ENCODE measurements around the gene FAM227B.
"Not testable (repeated sequence)": the region's sequence is repeated elsewhere in the genome, so short reads cannot be mapped to it uniquely, and the experiment has no call there.

The FAM227B gene

GRCh38 chr15:49492830-49493229 lies 127.8 kb downstream of the FAM227B start:
- no peak overlapping the region for H3K27ac Mint-ChIP-seq
- no peaks in the 10 kb centered on the region for H3K27me3 Mint-ChIP-seq
- H3K9me3 Mint-ChIP-seq: no peaks in the 10 kb centered on the region
- H3K4me1 Mint-ChIP-seq (ENCODE audit: low read depth): no peaks in the 10 kb centered on the region
- H3K4me3 Mint-ChIP-seq: no peak overlapping the region
- H3K36me3 Mint-ChIP-seq (ENCODE audit: low read depth): no peaks in the 10 kb centered on the region

GRCh38 chr15:49492151-49492550 lies 128.5 kb downstream of the FAM227B start:
- Mint-ChIP-seq H3K9me3 (no peaks in the 10 kb centered on the region), H3K27ac (no peak overlapping the region), H3K36me3 (ENCODE audit: low read depth) (no peaks in the 10 kb centered on the region), H3K4me1 (ENCODE audit: low read depth) (no peaks in the 10 kb centered on the region), H3K27me3 (no peaks in the 10 kb centered on the region), H3K4me3 (no peak overlapping the region)

GRCh38 chr15:49490966-49491365 lies 129.7 kb downstream of the FAM227B start:
- Mint-ChIP-seq H3K9me3 (no peaks in the 10 kb centered on the region), H3K36me3 (ENCODE audit: low read depth) (no peaks in the 10 kb centered on the region), H3K27ac (no peak overlapping the region), H3K27me3 (no peaks in the 10 kb centered on the region), H3K4me3 (no peak overlapping the region), H3K4me1 (ENCODE audit: low read depth) (no peaks in the 10 kb centered on the region)

GRCh38 chr15:49485401-49485800 lies 135.2 kb downstream of the FAM227B start:
- not testable (repeated sequence) for H3K9me3 Mint-ChIP-seq; H3K36me3 Mint-ChIP-seq (ENCODE audit: low read depth); H3K27ac Mint-ChIP-seq; H3K4me1 Mint-ChIP-seq (ENCODE audit: low read depth); H3K4me3 Mint-ChIP-seq; H3K27me3 Mint-ChIP-seq

- not testable (repeated sequence) for H3K27ac Mint-ChIP-seq; H3K9me3 Mint-ChIP-seq; H3K4me1 Mint-ChIP-seq (ENCODE audit: low read depth); H3K4me3 Mint-ChIP-seq; H3K36me3 Mint-ChIP-seq (ENCODE audit: low read depth); H3K27me3 Mint-ChIP-seq
These were observed 141.6 kb downstream of the FAM227B start for GRCh38 chr15:49478982-49479381.

- not testable (repeated sequence) for H3K9me3 Mint-ChIP-seq; H3K27me3 Mint-ChIP-seq; H3K4me3 Mint-ChIP-seq; H3K4me1 Mint-ChIP-seq (ENCODE audit: low read depth); H3K27ac Mint-ChIP-seq; H3K36me3 Mint-ChIP-seq (ENCODE audit: low read depth)
These were observed 142.6 kb downstream of the FAM227B start for GRCh38 chr15:49478021-49478420.

GRCh38 chr15:49473031-49473430 lies 147.6 kb downstream of the FAM227B start:
- no peak overlapping the region for H3K27ac Mint-ChIP-seq
- no peak overlapping the region for H3K4me3 Mint-ChIP-seq
- H3K27me3 Mint-ChIP-seq: peaks cover 3% of the 10 kb centered on the region
- H3K36me3 Mint-ChIP-seq (ENCODE audit: low read depth): no peaks in the 10 kb centered on the region
- peaks cover 7% of the 10 kb centered on the region for H3K4me1 Mint-ChIP-seq (ENCODE audit: low read depth)
- H3K9me3 Mint-ChIP-seq: no peaks in the 10 kb centered on the region

GRCh38 chr15:49472338-49472737 lies 148.3 kb downstream of the FAM227B start:
- Mint-ChIP-seq H3K27me3 (peaks cover 3% of the 10 kb centered on the region), H3K4me1 (ENCODE audit: low read depth) (peaks cover 7% of the 10 kb centered on the region), H3K36me3 (ENCODE audit: low read depth) (no peaks in the 10 kb centered on the region), H3K4me3 (no peak overlapping the region), H3K9me3 (no peaks in the 10 kb centered on the region), H3K27ac (no peak overlapping the region)

- peaks cover 7% of the 10 kb centered on the region for H3K4me1 Mint-ChIP-seq (ENCODE audit: low read depth)
- peaks cover 3% of the 10 kb centered on the region for H3K27me3 Mint-ChIP-seq
- no peaks in the 10 kb centered on the region for H3K9me3 Mint-ChIP-seq
- no peak overlapping the region for H3K4me3 Mint-ChIP-seq
- no peak overlapping the region for H3K27ac Mint-ChIP-seq
- no peaks in the 10 kb centered on the region for H3K36me3 Mint-ChIP-seq (ENCODE audit: low read depth)
These were observed 148.9 kb downstream of the FAM227B start for GRCh38 chr15:49471733-49472132.

GRCh38 chr15:49471248-49471647 lies 149.4 kb downstream of the FAM227B start:
- H3K27ac Mint-ChIP-seq; H3K27me3 Mint-ChIP-seq; H3K4me1 Mint-ChIP-seq (ENCODE audit: low read depth); H3K36me3 Mint-ChIP-seq (ENCODE audit: low read depth); H3K9me3 Mint-ChIP-seq; H3K4me3 Mint-ChIP-seq: not testable (repeated sequence)

GRCh38 chr15:49468481-49468839 lies 152.2 kb downstream of the FAM227B start:
- no peaks in the 10 kb centered on the region for H3K36me3 Mint-ChIP-seq (ENCODE audit: low read depth)
- H3K9me3 Mint-ChIP-seq: no peaks in the 10 kb centered on the region

GRCh38 chr15:49467746-49468480 lies 152.7 kb downstream of the FAM227B start:
- no peak overlapping the region for H3K4me3 Mint-ChIP-seq
- H3K27ac Mint-ChIP-seq: no peak overlapping the region
- H3K36me3 Mint-ChIP-seq (ENCODE audit: low read depth): no peaks in the 10 kb centered on the region
- peaks cover 3% of the 10 kb centered on the region for H3K27me3 Mint-ChIP-seq
- H3K4me1 Mint-ChIP-seq (ENCODE audit: low read depth): peaks cover 7% of the 10 kb centered on the region
- no peaks in the 10 kb centered on the region for H3K9me3 Mint-ChIP-seq

More at GRCh38 chr15:49468481-49468839, 152.2 kb downstream of the FAM227B start:
- H3K27ac Mint-ChIP-seq: no peak overlapping the region
- peaks cover 7% of the 10 kb centered on the region for H3K4me1 Mint-ChIP-seq (ENCODE audit: low read depth)
- H3K27me3 Mint-ChIP-seq: peaks cover 3% of the 10 kb centered on the region
- no peak overlapping the region for H3K4me3 Mint-ChIP-seq

- H3K36me3 Mint-ChIP-seq (ENCODE audit: low read depth): no peaks in the 10 kb centered on the region
- H3K27ac Mint-ChIP-seq: no peak overlapping the region
- H3K4me1 Mint-ChIP-seq (ENCODE audit: low read depth): no peaks in the 10 kb centered on the region
- H3K27me3 Mint-ChIP-seq: no peaks in the 10 kb centered on the region
- H3K9me3 Mint-ChIP-seq: no peaks in the 10 kb centered on the region
- no peak overlapping the region for H3K4me3 Mint-ChIP-seq
These were observed 154.5 kb downstream of the FAM227B start for GRCh38 chr15:49466119-49466518.

GRCh38 chr15:49464522-49464921 lies 156.1 kb downstream of the FAM227B start:
- Mint-ChIP-seq H3K4me3 (no peak overlapping the region), H3K27ac (no peak overlapping the region), H3K4me1 (ENCODE audit: low read depth) (no peaks in the 10 kb centered on the region), H3K9me3 (no peaks in the 10 kb centered on the region), H3K36me3 (ENCODE audit: low read depth) (no peaks in the 10 kb centered on the region), H3K27me3 (no peaks in the 10 kb centered on the region)

- Mint-ChIP-seq H3K36me3 (ENCODE audit: low read depth) (no peaks in the 10 kb centered on the region), H3K9me3 (no peaks in the 10 kb centered on the region), H3K27ac (no peak overlapping the region), H3K27me3 (peaks cover 4% of the 10 kb centered on the region), H3K4me1 (ENCODE audit: low read depth) (no peaks in the 10 kb centered on the region), H3K4me3 (no peak overlapping the region)
These were observed 158.3 kb downstream of the FAM227B start for GRCh38 chr15:49462232-49462844.

- H3K9me3 Mint-ChIP-seq: no peaks in the 10 kb centered on the region
- H3K4me3 Mint-ChIP-seq: no peak overlapping the region
- peaks cover 9% of the 10 kb centered on the region for H3K27me3 Mint-ChIP-seq
- no peak overlapping the region for H3K27ac Mint-ChIP-seq
- H3K36me3 Mint-ChIP-seq (ENCODE audit: low read depth): no peaks in the 10 kb centered on the region
- no peaks in the 10 kb centered on the region for H3K4me1 Mint-ChIP-seq (ENCODE audit: low read depth)
These were observed 160.1 kb downstream of the FAM227B start for GRCh38 chr15:49460411-49460941.

All from stimulated activated naive CD8-positive, alpha-beta T cell treated with anti-CD3 and anti-CD28 coated beads, Interleukin-15, Interleukin-2, amounts not matched to agents 100 ng/mL and 50 ng/mL, for 24 hours (primary cell).